ENCODE data around the gene CACNG7. TPM values are rescaled to one million over a fixed set of nuclear protein-coding genes. Genes with fewer than 3 reads are reported as not detected.

CACNG7 gene
- total RNA-seq, 3 donors from 2014 or later = 0.54 TPM; not detected in 2

DNA sequence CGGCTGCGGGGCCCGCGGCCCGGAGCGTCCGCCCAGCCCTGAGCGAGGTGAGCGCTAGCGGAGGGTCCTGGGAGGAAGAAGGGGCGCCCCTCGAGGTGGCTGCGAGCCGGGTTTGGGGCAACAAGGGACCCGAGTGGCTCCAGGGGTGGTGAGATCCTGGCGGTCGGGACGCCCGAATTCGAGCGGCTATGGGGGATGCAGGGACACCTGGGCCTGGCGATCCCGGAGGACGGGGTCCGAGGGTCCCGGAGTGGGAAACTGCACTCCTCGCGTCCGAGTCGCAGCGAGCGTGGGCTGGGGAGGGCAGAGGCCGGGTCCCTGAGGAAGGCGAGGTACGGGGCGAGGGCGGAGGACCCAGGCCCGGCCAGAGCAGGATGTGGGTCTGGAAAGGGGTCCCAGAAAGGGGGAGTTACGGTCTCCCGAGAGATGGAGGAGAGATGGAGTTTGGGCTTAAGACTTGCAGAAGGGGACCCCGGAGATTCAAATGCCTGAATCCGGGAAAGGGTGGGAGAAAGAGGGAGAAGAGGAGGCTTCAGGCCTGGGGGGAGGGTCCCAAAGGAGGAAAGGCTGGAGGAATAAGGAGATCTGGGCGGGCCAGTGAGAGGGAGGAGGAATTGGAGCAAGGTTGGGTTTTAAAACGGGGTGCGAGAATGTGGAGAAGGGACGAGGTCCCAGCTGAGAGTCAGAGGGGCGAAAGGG is 542 bp downstream of the CACNG7 start:
- intact Hi-C loops (cut with DNase I, micrococcal nuclease) = no loop called here
- ATAC-seq (no peak), DNase-seq (peak in 1 of 3 donors; percentile 39)
- peaks cover 2% of the 10 kb centered on the region for H3K4me1 ChIP-seq (ENCODE audit: low read depth)
- H3K4me3 ChIP-seq = no peak overlapping the region
- no peak for TF ChIP-seq CTCF (IDR thresholded peaks at IDR 0.05)
- H3K36me3 ChIP-seq (ENCODE audit: low read depth) = no peaks in the 10 kb centered on the region
- H3K9me3 ChIP-seq = no peaks in the 10 kb centered on the region

- peak in 1 of 3 donors; percentile 17 for DNase-seq
- Histone ChIP-seq H3K9me3 (no peaks in the 10 kb centered on the region), H3K4me3 (no peak overlapping the region), H3K4me1 (ENCODE audit: low read depth) (peaks cover 2% of the 10 kb centered on the region), H3K36me3 (ENCODE audit: low read depth) (no peaks in the 10 kb centered on the region)
- no peak for ATAC-seq
- intact Hi-C loops (cut with DNase I, micrococcal nuclease) = no loop called here
- no peak for TF ChIP-seq CTCF (IDR thresholded peaks at IDR 0.05)
Observed at GRCh38 chr19:53910170-53910518, 1.1 kb downstream of the CACNG7 start.

GRCh38 chr19:53912653-53913052 is 3.6 kb downstream of the CACNG7 start:
- Histone ChIP-seq H3K9me3 (no peaks in the 10 kb centered on the region), H3K36me3 (ENCODE audit: low read depth) (no peaks in the 10 kb centered on the region), H3K4me3 (no peak overlapping the region), H3K4me1 (ENCODE audit: low read depth) (peaks cover 2% of the 10 kb centered on the region)
- DNase-seq = peak in 1 of 3 donors; percentile 37
- intact Hi-C loops (cut with DNase I, micrococcal nuclease) = no loop called here
- TF ChIP-seq CTCF (IDR thresholded peaks at IDR 0.05) = no peak
- ATAC-seq = peak; percentile 32

DNA sequence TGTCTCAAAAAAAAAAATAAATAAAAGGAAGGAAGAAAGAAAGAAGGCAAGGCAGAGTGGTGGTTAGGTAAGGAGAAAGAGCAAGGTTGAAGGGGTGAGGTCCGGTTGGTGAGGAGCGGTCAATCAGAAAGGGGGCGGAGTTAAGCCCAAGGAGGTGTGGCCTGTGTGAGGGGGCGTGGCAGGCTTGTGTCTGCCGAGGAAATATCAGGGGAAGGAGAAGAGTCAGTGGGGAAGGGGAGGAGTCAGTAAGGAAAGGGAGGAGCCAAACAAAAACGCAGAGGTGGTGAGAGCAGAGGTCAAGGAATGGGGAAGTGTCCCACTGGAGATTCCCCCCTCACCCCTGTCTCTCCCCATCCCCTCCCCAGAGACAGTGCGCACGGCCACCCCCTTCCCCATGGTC is 5.9 kb downstream of the CACNG7 start:
- intact Hi-C loops (cut with DNase I, micrococcal nuclease) = no loop called here
- peak in 1 of 3 donors; percentile 15 for DNase-seq
- Histone ChIP-seq H3K4me1 (ENCODE audit: low read depth) (no peaks in the 10 kb centered on the region), H3K36me3 (ENCODE audit: low read depth) (no peaks in the 10 kb centered on the region), H3K9me3 (no peaks in the 10 kb centered on the region), H3K4me3 (no peak overlapping the region)
- ATAC-seq = no peak
- no peak for TF ChIP-seq CTCF (IDR thresholded peaks at IDR 0.05)

DNA sequence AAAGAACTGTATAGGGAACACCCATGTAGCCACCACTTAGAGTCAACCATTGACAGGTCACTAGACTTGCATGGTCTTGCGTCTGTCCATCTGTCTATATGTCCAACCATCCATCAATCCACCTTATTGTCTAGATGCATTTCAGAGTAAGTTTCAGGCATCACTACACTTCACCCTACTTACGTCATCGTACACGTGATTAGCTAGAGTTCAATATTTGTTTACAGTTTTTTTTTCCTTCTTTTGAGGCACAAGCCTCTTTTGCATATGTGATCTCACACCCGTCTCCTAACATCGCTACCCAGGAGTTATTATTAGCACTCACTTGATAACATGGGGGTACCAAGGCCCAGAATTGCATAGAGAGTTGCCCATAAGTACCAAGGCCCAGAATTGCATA is 6.9 kb downstream of the CACNG7 start:
- TF ChIP-seq CTCF (IDR thresholded peaks at IDR 0.05) = no peak
- H3K9me3 ChIP-seq = no peaks in the 10 kb centered on the region
- ATAC-seq = no peak
- intact Hi-C loops (cut with DNase I, micrococcal nuclease) = no loop called here
- H3K4me3 ChIP-seq = no peak overlapping the region
- no peaks in the 10 kb centered on the region for H3K4me1 ChIP-seq (ENCODE audit: low read depth)
- H3K36me3 ChIP-seq (ENCODE audit: low read depth) = no peaks in the 10 kb centered on the region
- no peak for DNase-seq

DNA sequence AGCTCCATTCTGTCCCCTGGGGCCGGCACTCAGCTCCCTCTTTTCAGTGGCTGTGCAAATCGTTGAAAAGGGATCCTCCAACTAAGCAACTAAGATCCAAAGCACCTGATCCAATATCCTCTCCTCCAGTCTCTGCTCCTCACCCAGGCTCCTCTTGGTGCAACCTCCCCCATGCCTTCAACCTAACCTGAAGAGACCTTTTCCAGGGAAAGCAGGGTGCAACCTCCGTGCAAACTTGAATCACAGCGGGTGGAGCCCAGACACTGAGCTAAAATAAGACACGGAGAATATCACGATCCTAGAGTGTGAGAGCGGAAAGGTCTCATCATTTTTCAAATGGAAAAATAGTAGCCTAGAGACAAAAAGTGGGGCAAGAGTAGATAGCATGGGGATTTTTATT is 8.3 kb downstream of the CACNG7 start:
- H3K9me3 ChIP-seq = no peaks in the 10 kb centered on the region
- intact Hi-C loops (cut with DNase I, micrococcal nuclease) = no loop called here
- no peaks in the 10 kb centered on the region for H3K36me3 ChIP-seq (ENCODE audit: low read depth)
- no peak for ATAC-seq
- DNase-seq = peak in 1 of 3 donors; percentile 12
- H3K4me1 ChIP-seq (ENCODE audit: low read depth) = no peaks in the 10 kb centered on the region
- H3K4me3 ChIP-seq = no peak overlapping the region
- TF ChIP-seq CTCF (IDR thresholded peaks at IDR 0.05) = no peak
